Lower leg skin (tissue), 4 donors: ENCODE data around the gene CFDP1. TPM values are rescaled to one million over a fixed set of nuclear protein-coding genes. Genes with fewer than 3 reads are reported as not detected.

Source experiments
- DNase-seq, 2 donors: peaks; one replicate each; pipeline ENCODE4 v3.0.0-alpha.2; 2019; ENCODE audit warnings: low spot score in 2 of 2
- H3K4me3 ChIP-seq: fragments of 200-600 bp; sonication (generic); 2 replicates; pipeline ENCODE4 v1.5.1; 2017; ENCODE audit warnings: mild to moderate bottlenecking, low read depth; ENCODE audit not compliant: poor library complexity, severe bottlenecking
- POLR2A ChIP-seq, 2 donors: fragments of 450-650 bp; IDR thresholded peaks; one replicate each; pipeline ENCODE4 v1.6.1; 2016 to 2017; ENCODE audit warnings: antibody characterized with exemption in 2 of 2, mild to moderate bottlenecking in 1 of 2, moderate library complexity in 1 of 2
- WGBS, 2 donors: methylation state at CpG; one replicate each; pipeline ENCODE4 v1.1.5; 2018; 5-methylcytosine and 5-hydroxymethylcytosine counted together
- intact Hi-C: fragments of 100-400 bp; cut with DNase I; formaldehyde crosslinking; loops from one replicate; pipeline ENCODE4 v1.15.0; 2023; ENCODE audit warnings: low total_unique reads
- total RNA-seq, 4 donors: library from RNA; depleted of rRNA; stranded (reverse); fragments of >200 nt; gene quantifications; one replicate each; pipeline ENCODE4 v1.1.0, GENCODE V29; 2016
- TF ChIP-seq, protein P1 (sequence below), 3 donors: fragments of 450-650 bp; IDR thresholded peaks; one replicate each; pipeline ENCODE4 v1.5.1; 2016; ENCODE audit warnings: antibody characterized with exemption in 3 of 3, mild to moderate bottlenecking in 3 of 3, moderate library complexity in 2 of 3

CFDP1 gene
- total RNA-seq, 4 donors from 2014 or later, result 43.1 to 52.3 (median 49.5) TPM

DNA sequence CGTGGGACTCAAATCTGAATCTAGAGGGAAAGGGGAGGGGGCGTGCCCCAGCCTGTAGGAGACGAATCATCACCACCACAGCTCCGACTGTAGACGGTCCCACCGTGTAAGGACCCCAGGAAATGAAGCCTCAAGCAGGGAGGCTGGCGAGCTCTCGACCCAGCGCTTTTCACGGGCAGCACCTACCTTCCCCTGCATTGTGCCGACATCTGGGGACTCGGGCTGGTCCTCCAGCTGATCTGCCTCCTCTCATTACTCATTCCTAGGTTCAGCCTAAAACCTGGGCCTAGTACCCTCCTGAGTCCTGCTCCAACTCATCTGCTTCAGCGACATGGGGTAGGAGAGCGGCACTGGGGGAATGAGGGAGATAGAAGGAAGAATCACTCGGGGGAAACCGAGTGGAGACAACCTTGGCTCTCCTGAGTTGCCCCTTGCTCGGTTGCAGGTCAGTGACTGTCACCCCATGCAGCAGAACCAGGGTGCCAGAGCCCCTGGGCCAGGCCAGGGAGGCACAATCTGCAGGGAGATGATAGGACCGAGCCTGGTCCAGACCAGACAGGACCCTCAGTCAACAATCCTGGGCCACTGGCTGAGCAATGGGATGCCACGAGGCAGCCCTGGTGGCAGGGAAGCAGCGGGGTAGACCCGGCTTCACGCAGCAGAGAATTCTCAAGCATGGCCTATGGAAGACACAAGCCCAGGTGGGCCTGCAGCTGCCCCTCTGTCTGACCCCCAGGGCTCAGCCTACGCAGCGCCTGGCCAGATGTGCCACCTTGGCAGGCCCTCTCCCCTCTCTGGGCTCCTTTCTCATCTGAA lies 181.0 kb downstream of the CFDP1 start:
- WGBS, 2 donors, result 54 to 60% methylated on average over 18 to 19 of the region's 24 CpGs
- intact Hi-C loops, result no loop called here
- no peak overlapping the region for H3K4me3 ChIP-seq
- TF ChIP-seq, protein P1, sequence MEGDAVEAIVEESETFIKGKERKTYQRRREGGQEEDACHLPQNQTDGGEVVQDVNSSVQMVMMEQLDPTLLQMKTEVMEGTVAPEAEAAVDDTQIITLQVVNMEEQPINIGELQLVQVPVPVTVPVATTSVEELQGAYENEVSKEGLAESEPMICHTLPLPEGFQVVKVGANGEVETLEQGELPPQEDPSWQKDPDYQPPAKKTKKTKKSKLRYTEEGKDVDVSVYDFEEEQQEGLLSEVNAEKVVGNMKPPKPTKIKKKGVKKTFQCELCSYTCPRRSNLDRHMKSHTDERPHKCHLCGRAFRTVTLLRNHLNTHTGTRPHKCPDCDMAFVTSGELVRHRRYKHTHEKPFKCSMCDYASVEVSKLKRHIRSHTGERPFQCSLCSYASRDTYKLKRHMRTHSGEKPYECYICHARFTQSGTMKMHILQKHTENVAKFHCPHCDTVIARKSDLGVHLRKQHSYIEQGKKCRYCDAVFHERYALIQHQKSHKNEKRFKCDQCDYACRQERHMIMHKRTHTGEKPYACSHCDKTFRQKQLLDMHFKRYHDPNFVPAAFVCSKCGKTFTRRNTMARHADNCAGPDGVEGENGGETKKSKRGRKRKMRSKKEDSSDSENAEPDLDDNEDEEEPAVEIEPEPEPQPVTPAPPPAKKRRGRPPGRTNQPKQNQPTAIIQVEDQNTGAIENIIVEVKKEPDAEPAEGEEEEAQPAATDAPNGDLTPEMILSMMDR (IDR thresholded peaks at IDR 0.05), result no peak
- TF ChIP-seq POLR2A (IDR thresholded peaks at IDR 0.05), result no peak
- no peak for DNase-seq

DNA sequence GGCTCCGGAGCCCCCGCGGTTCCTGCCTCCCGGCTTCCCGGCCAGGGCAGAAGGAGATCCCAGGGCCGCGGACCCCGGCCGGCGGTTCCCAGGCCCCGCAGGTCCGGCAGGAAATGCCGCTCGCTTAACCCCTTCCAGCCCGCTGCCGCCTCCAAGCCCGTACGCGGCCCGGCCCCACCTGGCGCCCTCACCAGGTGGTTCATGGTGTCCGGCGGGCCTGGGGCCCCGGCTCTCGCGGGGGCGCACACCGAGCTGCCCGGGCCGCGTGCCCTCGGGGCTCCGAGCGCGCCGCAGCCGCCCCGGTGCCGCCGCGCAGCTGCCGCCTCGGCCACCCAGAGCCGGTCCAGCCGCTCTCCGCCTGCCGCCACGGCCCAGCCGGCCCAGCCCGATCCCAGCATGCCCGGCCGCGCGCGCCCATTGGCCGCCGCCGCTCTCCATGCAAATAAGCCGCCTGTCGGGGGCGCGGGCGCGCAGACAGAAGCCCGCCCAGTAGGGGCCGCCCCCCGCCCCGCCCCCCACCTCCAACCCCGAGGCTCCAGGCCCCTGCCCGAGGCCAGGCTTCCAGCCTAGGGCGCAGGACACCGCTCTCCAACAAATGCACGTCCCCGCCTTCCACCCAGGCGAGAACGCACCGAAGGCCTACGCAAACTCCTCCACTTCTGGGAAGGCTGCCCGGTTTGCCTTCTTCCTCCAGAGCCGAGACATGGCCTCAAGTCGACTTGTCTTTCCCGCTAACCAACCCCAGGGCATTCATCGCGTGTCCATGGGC lies 181.8 kb downstream of the CFDP1 start, which contains the start of gene BCAR1:
Gene BCAR1 (minus strand): TSS at position 345 of the 769 bp plus-strand sequence. CDS start 142 bp downstream, at position 203.
- peak within 1 kb of the TSS; percentile 49 for H3K4me3 ChIP-seq
- 3 to 6% methylated on average over 7 to 22 of the region's 84 CpGs for WGBS, 2 donors
- intact Hi-C loops, result no loop called here
- TF ChIP-seq, protein P1 (IDR thresholded peaks at IDR 0.05), result no peak
- DNase-seq, result peak in 1 of 2 donors; percentile 65

DNA sequence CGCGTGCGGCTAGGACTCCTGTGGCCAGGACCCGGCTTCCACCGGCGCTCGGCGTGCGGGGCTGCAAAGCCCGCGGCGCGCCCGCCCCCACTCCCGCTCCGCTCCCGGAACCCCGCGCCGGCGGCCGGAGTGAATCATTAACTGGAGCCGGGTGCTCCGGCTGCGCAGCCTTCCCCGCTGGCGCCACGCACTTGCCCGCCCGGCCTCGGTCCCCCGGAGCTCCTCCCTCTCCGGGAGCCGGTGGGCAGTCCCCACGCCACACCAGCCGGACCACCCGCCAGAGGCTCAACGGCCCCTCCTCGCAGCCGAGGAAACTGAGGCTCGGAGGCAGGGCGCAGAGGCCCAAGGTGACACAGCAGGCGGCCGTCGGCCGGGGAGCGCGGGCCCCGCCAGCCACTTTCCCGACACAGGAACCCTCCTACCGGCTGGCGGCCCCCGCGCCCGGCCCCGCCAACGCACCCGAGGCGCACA lies 182.5 kb downstream of the CFDP1 start:
- intact Hi-C loops, result no loop called here
- whole genome bisulfite sequencing, 2 donors, result 1% methylated on average over 31 to 37 of the region's 59 CpGs
- DNase-seq, result no peak

DNA sequence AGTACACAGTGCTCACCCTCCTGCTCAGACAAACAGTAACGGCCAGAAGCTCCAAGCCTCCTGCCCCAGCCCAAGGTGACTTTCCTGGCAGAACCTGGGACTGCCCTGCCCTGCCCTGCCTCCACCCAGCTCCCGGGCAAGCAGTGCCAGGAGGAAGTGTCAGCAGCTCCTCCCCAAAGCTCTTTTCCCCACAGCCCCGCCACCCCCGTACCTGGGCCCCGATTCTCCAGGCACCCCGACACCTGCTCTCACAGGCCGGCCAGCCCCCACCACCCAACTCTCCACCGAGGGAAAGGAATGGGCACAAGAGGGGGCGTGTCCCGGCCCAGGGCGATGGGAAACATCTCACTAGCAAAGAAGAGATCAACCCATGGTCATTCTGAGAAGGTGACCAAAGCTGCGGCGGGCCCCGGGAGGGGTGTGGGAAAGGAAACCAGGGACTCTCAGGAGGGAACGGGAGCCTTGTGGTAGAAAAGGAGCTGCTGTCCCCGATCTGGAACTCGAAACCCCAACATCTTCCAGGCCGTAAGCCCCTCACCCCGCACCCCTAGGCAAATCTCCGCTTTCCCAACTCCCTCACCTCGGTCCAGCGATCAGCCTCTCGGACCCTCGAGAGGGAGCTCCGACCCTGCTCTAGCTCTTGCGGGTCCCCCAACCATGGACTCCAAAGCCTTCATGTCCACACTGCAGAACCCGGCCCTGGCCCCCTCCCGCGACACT lies 183.1 kb downstream of the CFDP1 start:
- DNase-seq, result no peak
- WGBS, 2 donors, result 1 to 7% methylated on average over 29 of the region's 29 CpGs
- peak overlapping the region; percentile 49 for H3K4me3 ChIP-seq
- intact Hi-C loops, result no loop called here
- TF ChIP-seq POLR2A (IDR thresholded peaks at IDR 0.05), result no peak
- TF ChIP-seq, protein P1 (IDR thresholded peaks at IDR 0.05), result no peak

More for the DNA sequence above, 182.5 kb downstream of the CFDP1 start:
- H3K4me3 ChIP-seq, result peak overlapping the region; percentile 49
- no peak for TF ChIP-seq POLR2A (IDR thresholded peaks at IDR 0.05)
- TF ChIP-seq, protein P1 (IDR thresholded peaks at IDR 0.05), result no peak

DNA sequence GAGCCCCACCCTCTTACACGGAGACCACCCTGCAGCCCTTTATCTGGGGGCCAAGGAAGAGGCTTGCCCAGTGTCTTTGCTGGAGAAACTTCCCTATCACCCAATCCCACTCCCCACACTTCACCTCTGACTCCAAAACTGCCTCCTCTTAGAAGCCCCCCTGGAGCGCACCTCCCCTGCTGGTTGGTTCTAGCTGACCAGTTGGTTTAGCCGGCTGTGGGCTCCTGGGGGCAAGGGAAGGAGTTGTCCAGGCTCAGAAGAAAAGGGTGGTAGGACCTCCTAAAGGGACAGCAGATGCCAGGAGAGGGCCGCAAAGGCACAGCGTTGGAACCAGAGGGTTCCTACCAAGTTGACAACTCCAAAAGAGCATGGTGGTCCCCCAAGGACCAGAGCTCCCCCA lies 183.9 kb downstream of the CFDP1 start:
- no peak for DNase-seq
- TF ChIP-seq, protein P1 (IDR thresholded peaks at IDR 0.05), result no peak
- TF ChIP-seq POLR2A (IDR thresholded peaks at IDR 0.05), result no peak
- 68 to 72% methylated on average over 5 of the region's 5 CpGs for WGBS, 2 donors
- intact Hi-C loops, result no loop called here
- no peak overlapping the region for H3K4me3 ChIP-seq
